PC-3 (cell line): ENCODE results near the gene LAMTOR3.

Experiments used
- EZH2 ChIP-seq: fragments of 300-600 bp; sonication (generic); IDR thresholded peaks from one replicate; pipeline ENCODE4 v1.6.1; 2017; ENCODE audit warnings: antibody characterized with exemption, mild to moderate bottlenecking, low read length; ENCODE audit not compliant: unreplicated experiment
- EZH2phosphoT487 ChIP-seq: fragments of 300-600 bp; sonication (generic); IDR thresholded peaks from 2 replicates; pipeline ENCODE4 v1.6.1; 2018; ENCODE audit warnings: mild to moderate bottlenecking, antibody characterized with exemption, low read length, borderline replicate concordance
- TF ChIP-seq, protein P1 (sequence below): fragments of 300-600 bp; sonication (generic); conservative IDR thresholded peaks from 2 replicates; pipeline ENCODE4 v1.5.1; 2017; ENCODE audit warnings: antibody characterized with exemption, low read depth, mild to moderate bottlenecking, low read length

GRCh38 chr4:99921174-99921573 is 26.9 kb upstream of the LAMTOR3 start:
- TF ChIP-seq, protein P1, sequence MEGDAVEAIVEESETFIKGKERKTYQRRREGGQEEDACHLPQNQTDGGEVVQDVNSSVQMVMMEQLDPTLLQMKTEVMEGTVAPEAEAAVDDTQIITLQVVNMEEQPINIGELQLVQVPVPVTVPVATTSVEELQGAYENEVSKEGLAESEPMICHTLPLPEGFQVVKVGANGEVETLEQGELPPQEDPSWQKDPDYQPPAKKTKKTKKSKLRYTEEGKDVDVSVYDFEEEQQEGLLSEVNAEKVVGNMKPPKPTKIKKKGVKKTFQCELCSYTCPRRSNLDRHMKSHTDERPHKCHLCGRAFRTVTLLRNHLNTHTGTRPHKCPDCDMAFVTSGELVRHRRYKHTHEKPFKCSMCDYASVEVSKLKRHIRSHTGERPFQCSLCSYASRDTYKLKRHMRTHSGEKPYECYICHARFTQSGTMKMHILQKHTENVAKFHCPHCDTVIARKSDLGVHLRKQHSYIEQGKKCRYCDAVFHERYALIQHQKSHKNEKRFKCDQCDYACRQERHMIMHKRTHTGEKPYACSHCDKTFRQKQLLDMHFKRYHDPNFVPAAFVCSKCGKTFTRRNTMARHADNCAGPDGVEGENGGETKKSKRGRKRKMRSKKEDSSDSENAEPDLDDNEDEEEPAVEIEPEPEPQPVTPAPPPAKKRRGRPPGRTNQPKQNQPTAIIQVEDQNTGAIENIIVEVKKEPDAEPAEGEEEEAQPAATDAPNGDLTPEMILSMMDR, result no peak
- TF ChIP-seq EZH2phosphoT487 (no peak), EZH2 (no peak)
